Uterus (tissue), 4 donors: Measurements from ENCODE around the gene ERMN. TPM values are rescaled to one million over a fixed set of nuclear protein-coding genes. Genes with fewer than 3 reads are reported as not detected.

Experiments used
- DNase-seq, 2 donors: peaks; one replicate each; pipeline ENCODE4 v3.0.0-alpha.2; 2019 to 2020
- H3K27ac ChIP-seq, 2 donors: fragments of 200-600 bp; sonication (generic); 1 replicate in 1 of 2; 2 replicates in 1 of 2; pipeline ENCODE4 v1.5.1; 2016 to 2018
- H3K27me3 ChIP-seq, 2 donors: fragments of 200-600 bp; sonication (generic); one replicate each; pipeline ENCODE4 v1.5.1; 2018 to 2019; ENCODE audit warnings: control low read depth in 1 of 2
- H3K36me3 ChIP-seq, 2 donors: fragments of 200-600 bp; sonication (generic); one replicate each; pipeline ENCODE4 v1.5.1; 2019; ENCODE audit warnings: control low read depth in 1 of 2
- H3K4me1 ChIP-seq, 2 donors: fragments of 200-600 bp; sonication (generic); one replicate each; pipeline ENCODE4 v1.5.1; 2018 to 2019; ENCODE audit warnings: control low read depth in 1 of 2
- H3K4me3 ChIP-seq, 2 donors: fragments of 200-600 bp; sonication (generic); 1 replicate in 1 of 2; 2 replicates in 1 of 2; pipeline ENCODE4 v1.5.1; 2018 to 2019; ENCODE audit warnings: mild to moderate bottlenecking in 1 of 2
- H3K9me3 ChIP-seq, 2 donors: fragments of 200-600 bp; sonication (generic); one replicate each; pipeline ENCODE4 v1.5.1; 2019; ENCODE audit warnings: control low read depth in 1 of 2
- CTCF ChIP-seq, 4 experiments: fragments of 200-600 bp in 2 of 4; fragments of 450-650 bp in 2 of 4; sonication (generic) in 2 of 4; IDR thresholded peaks; one replicate each; pipeline ENCODE4 v1.5.1; 2016 to 2019; ENCODE audit warnings: antibody characterized with exemption in 4 of 4, mild to moderate bottlenecking in 2 of 4, moderate library complexity in 1 of 4
- POLR2A ChIP-seq, 2 donors: fragments of 450-650 bp; IDR thresholded peaks; one replicate each; pipeline ENCODE4 v1.6.1; 2016; ENCODE audit warnings: antibody characterized with exemption in 2 of 2, mild to moderate bottlenecking in 1 of 2, moderate library complexity in 1 of 2
- intact Hi-C: fragments of 100-400 bp; cut with DNase I; formaldehyde crosslinking; loops from one replicate; pipeline ENCODE4 v1.15.1; 2023; ENCODE audit warnings: low total_unique reads
- total RNA-seq, 4 donors: library from RNA; depleted of rRNA in 3 of 4; stranded (reverse); fragments of >200 nt in 3 of 4; gene quantifications; one replicate each; pipeline versions ENCODE4 v1.1.0 to v1.2.4, GENCODE V29; 2014 to 2023
- donor health status: DM: yes; HTN: yes; CAD: no.

ERMN gene
- total RNA-seq, 4 donors from 2014 or later, result 0.12 TPM; not detected in 3

- DNase-seq, result no peak
- Histone ChIP-seq H3K27ac (no peak overlapping the region), H3K4me1 (no peaks in the 10 kb centered on the region), H3K9me3 (no peaks in the 10 kb centered on the region), H3K4me3 (no peak overlapping the region), H3K36me3 (no peaks in the 10 kb centered on the region), H3K27me3 (no peaks in the 10 kb centered on the region)
- TF ChIP-seq POLR2A (IDR thresholded peaks at IDR 0.05), result no peak
- no peak for TF ChIP-seq CTCF (IDR thresholded peaks at IDR 0.05)
- intact Hi-C loops, result no loop called here
These were observed 29.1 kb downstream of the ERMN start for GRCh38 chr2:157296490-157296889.

GRCh38 chr2:157292853-157293252, 32.8 kb downstream of the ERMN start:
- Histone ChIP-seq H3K4me3 (no peak overlapping the region), H3K27ac (no peak overlapping the region), H3K27me3 (no peaks in the 10 kb centered on the region), H3K4me1 (no peaks in the 10 kb centered on the region), H3K9me3 (no peaks in the 10 kb centered on the region), H3K36me3 (no peaks in the 10 kb centered on the region)
- DNase-seq, result no peak
- TF ChIP-seq CTCF (IDR thresholded peaks at IDR 0.05) (no peak), POLR2A (IDR thresholded peaks at IDR 0.05) (no peak)
- intact Hi-C loops, result no loop called here

GRCh38 chr2:157291018-157291417, 34.6 kb downstream of the ERMN start:
- TF ChIP-seq POLR2A (IDR thresholded peaks at IDR 0.05) (no peak), CTCF (IDR thresholded peaks at IDR 0.05) (no peak)
- DNase-seq, result no peak
- no peaks in the 10 kb centered on the region for H3K36me3 ChIP-seq
- no peak overlapping the region for H3K4me3 ChIP-seq
- no peaks in the 10 kb centered on the region for H3K27me3 ChIP-seq
- H3K9me3 ChIP-seq, result no peaks in the 10 kb centered on the region
- intact Hi-C loops, result no loop called here
- H3K27ac ChIP-seq, result no peak overlapping the region
- no peaks in the 10 kb centered on the region for H3K4me1 ChIP-seq

GRCh38 chr2:157290525-157290924, 35.1 kb downstream of the ERMN start:
- DNase-seq, result no peak
- TF ChIP-seq CTCF (IDR thresholded peaks at IDR 0.05) (no peak), POLR2A (IDR thresholded peaks at IDR 0.05) (no peak)

GRCh38 chr2:157287160-157287559, 38.5 kb downstream of the ERMN start:
- H3K27ac ChIP-seq, result no peak overlapping the region
- TF ChIP-seq CTCF (IDR thresholded peaks at IDR 0.05) (no peak), POLR2A (IDR thresholded peaks at IDR 0.05) (no peak)
- no peaks in the 10 kb centered on the region for H3K9me3 ChIP-seq
- no peaks in the 10 kb centered on the region for H3K27me3 ChIP-seq
- H3K36me3 ChIP-seq, result no peaks in the 10 kb centered on the region
- intact Hi-C loops, result no loop called here
- no peak for DNase-seq
- H3K4me1 ChIP-seq, result no peaks in the 10 kb centered on the region
- no peak overlapping the region for H3K4me3 ChIP-seq

More at GRCh38 chr2:157290525-157290924, 35.1 kb downstream of the ERMN start:
- Histone ChIP-seq H3K36me3 (no peaks in the 10 kb centered on the region), H3K4me1 (no peaks in the 10 kb centered on the region), H3K9me3 (no peaks in the 10 kb centered on the region), H3K27ac (no peak overlapping the region), H3K27me3 (no peaks in the 10 kb centered on the region), H3K4me3 (no peak overlapping the region)
- intact Hi-C loops, result no loop called here
